K562 (cell line): ENCODE data around the gene SYT15.
"Not testable (repeated sequence)": the region's sequence is repeated elsewhere in the genome, so short reads cannot be mapped to it uniquely, and the experiment has no call there.

Source experiments
- CTCF ChIP-seq, 3 experiments: IDR thresholded peaks in 2 of 3; conservative IDR thresholded peaks in 1 of 3; 2 replicates each; pipeline ENCODE4 v1.5.1; 2011 to 2012; ENCODE audit warnings: low read length in 3 of 3, mild to moderate bottlenecking in 3 of 3, control low read depth in 2 of 3, improper control_type of control experiment in 1 of 3, inconsistent platforms in 1 of 3, low read depth in 1 of 3, mixed read lengths in 1 of 3, moderate library complexity in 1 of 3; ENCODE audit not compliant: insufficient read depth in 2 of 3
- FOS ChIP-seq: IDR thresholded peaks from 3 replicates; pipeline ENCODE4 v1.6.1; 2011; ENCODE audit not compliant: insufficient read length; ENCODE audit errors: extremely low read depth
- NFE2L1 ChIP-seq: fragments of 450-650 bp; IDR thresholded peaks from 2 replicates; pipeline ENCODE4 v1.6.1; 2016; ENCODE audit warnings: missing genetic modification characterization, low read depth, mild to moderate bottlenecking, missing compliant biosample characterization, moderate library complexity, borderline replicate concordance
- POLR2AphosphoS5 ChIP-seq: IDR thresholded peaks from 2 replicates; pipeline ENCODE4 v1.6.1; 2011; ENCODE audit warnings: mild to moderate bottlenecking, low read depth, low read length, moderate library complexity; ENCODE audit not compliant: control insufficient read depth, insufficient read depth
- REST ChIP-seq, 2 experiments: fragments of 450-650 bp; formaldehyde crosslinking in 1 of 2; IDR thresholded peaks; 2 replicates each; pipeline versions ENCODE4 v1.4.0 to v1.6.1; 2014 to 2020; ENCODE audit warnings: mild to moderate bottlenecking in 2 of 2, borderline replicate concordance in 1 of 2, low read depth in 1 of 2
- ZNF512 ChIP-seq: IDR thresholded peaks from 2 replicates; pipeline ENCODE4 v1.6.1; 2016; ENCODE audit warnings: missing genetic modification characterization, missing compliant biosample characterization

- not testable (repeated sequence) for TF ChIP-seq REST (IDR thresholded peaks at IDR 0.05; ENCODE audit: borderline replicate concordance); REST (CRISPR knock-in tag; IDR thresholded peaks at IDR 0.05; ENCODE audit: low read depth); CTCF (IDR thresholded peaks at IDR 0.05 in 2 of 3, conservative IDR thresholded peaks at IDR 0.05 in 1 of 3; ENCODE audit: insufficient read depth in 2 of 3, low read depth in 1 of 3, low read length in 3 of 3); ZNF512 (tag); POLR2AphosphoS5; FOS; NFE2L1
Measured at GRCh38 chr10:46584196-46584595, 5.3 kb downstream of the SYT15 start.
